Testis (tissue), 3 donors: ENCODE data around the gene KCNC2. TPM values are rescaled to one million over a fixed set of nuclear protein-coding genes. Genes with fewer than 3 reads are reported as not detected.

Source experiments
- DNase-seq: peaks from one replicate; pipeline ENCODE4 v3.0.0-alpha.2; 2019
- H3K27ac ChIP-seq, 2 donors: fragments of 200-600 bp; sonication (generic); one replicate each; pipeline ENCODE4 v1.5.1; 2019
- H3K27me3 ChIP-seq: fragments of 200-600 bp; sonication (generic); one replicate; pipeline ENCODE4 v1.5.1; 2019
- H3K36me3 ChIP-seq: fragments of 200-600 bp; sonication (generic); one replicate; pipeline ENCODE4 v1.5.1; 2017; ENCODE audit warnings: low read depth; ENCODE audit errors: missing control alignments
- H3K4me1 ChIP-seq: fragments of 200-600 bp; sonication (generic); one replicate; pipeline ENCODE4 v1.5.1; 2019
- H3K4me3 ChIP-seq, 2 donors: fragments of 200-600 bp; sonication (generic); one replicate each; pipeline ENCODE4 v1.5.1; 2017 to 2019
- H3K9me3 ChIP-seq: fragments of 200-600 bp; sonication (generic); one replicate; pipeline ENCODE4 v1.5.1; 2017
- POLR2A ChIP-seq: fragments of 450-650 bp; IDR thresholded peaks from one replicate; pipeline ENCODE4 v1.6.1; 2017; ENCODE audit warnings: antibody characterized with exemption, mild to moderate bottlenecking, moderate library complexity
- WGBS, 2 donors: methylation state at CpG; one replicate each; pipeline ENCODE4 v1.1.5; 2018; 5-methylcytosine and 5-hydroxymethylcytosine counted together
- intact Hi-C: fragments of 100-400 bp; cut with DNase I; formaldehyde crosslinking; loops from one replicate; pipeline ENCODE4 v1.15.1; 2023; ENCODE audit warnings: low total_unique reads
- polyA plus RNA-seq: library from polyadenylated mRNA; stranded (reverse); fragments of 350-450 nt; fragmentation: Illumina TruSeq; extraction: RNeasy Lipid Tissue Mini Kit (QIAGEN cat#74804); gene quantifications from one replicate; pipeline ENCODE4 v1.2.3, GENCODE V29; 2014; ENCODE audit warnings: low read depth, low replicate concordance; ENCODE audit not compliant: insufficient read depth
- total RNA-seq, 2 donors: library from RNA; depleted of rRNA; stranded (reverse); fragments of >200 nt; gene quantifications; one replicate each; pipeline ENCODE4 v1.2.3, GENCODE V29; 2016
- TF ChIP-seq, protein P1 (sequence below), 3 experiments: fragments of 450-650 bp in 2 of 3; fragments of 200-600 bp in 1 of 3; sonication (generic) in 1 of 3; IDR thresholded peaks; one replicate each; pipeline ENCODE4 v1.5.1; 2016 to 2019; ENCODE audit warnings: antibody characterized with exemption in 3 of 3, mild to moderate bottlenecking in 2 of 3, moderate library complexity in 1 of 3

KCNC2 gene
- total and polyA plus RNA-seq, 3 donors from 2014 or later = 0.39 TPM; not detected in 2

DNA sequence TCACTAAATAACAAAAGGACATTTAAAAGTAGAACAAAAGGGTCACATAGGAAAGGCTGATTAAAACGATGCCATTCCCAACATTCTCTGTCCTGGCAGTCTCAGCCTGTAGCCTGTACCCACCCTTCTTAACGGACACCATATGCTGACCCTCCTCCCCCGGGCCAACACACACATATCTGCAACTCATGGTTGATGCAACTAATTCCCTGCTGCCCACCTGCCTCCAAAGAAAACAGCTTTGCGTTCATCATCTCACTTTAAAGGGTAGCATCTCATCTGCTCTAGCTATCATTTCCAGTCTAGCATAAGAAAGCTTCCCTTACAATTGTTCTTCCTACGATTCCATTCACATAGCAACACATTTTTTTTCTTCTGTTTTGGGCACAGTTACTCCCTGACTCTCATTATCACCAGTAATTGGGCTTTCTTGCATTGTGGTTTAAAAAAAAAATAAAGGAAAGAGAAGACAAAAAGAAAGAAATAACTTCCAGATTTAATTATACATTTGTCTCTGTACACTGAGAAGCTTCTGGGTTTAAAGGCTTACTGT, 92.9 kb downstream of the KCNC2 start:
- intact Hi-C loops = no loop called here
- H3K27me3 ChIP-seq = no peaks in the 10 kb centered on the region
- no peak for TF ChIP-seq POLR2A
- TF ChIP-seq, protein P1, sequence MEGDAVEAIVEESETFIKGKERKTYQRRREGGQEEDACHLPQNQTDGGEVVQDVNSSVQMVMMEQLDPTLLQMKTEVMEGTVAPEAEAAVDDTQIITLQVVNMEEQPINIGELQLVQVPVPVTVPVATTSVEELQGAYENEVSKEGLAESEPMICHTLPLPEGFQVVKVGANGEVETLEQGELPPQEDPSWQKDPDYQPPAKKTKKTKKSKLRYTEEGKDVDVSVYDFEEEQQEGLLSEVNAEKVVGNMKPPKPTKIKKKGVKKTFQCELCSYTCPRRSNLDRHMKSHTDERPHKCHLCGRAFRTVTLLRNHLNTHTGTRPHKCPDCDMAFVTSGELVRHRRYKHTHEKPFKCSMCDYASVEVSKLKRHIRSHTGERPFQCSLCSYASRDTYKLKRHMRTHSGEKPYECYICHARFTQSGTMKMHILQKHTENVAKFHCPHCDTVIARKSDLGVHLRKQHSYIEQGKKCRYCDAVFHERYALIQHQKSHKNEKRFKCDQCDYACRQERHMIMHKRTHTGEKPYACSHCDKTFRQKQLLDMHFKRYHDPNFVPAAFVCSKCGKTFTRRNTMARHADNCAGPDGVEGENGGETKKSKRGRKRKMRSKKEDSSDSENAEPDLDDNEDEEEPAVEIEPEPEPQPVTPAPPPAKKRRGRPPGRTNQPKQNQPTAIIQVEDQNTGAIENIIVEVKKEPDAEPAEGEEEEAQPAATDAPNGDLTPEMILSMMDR (IDR thresholded peaks at IDR 0.05) = no peak
- DNase-seq = no peak
- no peak overlapping the region for H3K4me3 ChIP-seq
- no peaks in the 10 kb centered on the region for H3K36me3 ChIP-seq
- H3K9me3 ChIP-seq = no peaks in the 10 kb centered on the region
- no peak overlapping the region for H3K27ac ChIP-seq
- H3K4me1 ChIP-seq = peaks cover 5% of the 10 kb centered on the region
- 57 to 68% methylated on average over 5 of the region's 5 CpGs for WGBS, 2 donors

DNA sequence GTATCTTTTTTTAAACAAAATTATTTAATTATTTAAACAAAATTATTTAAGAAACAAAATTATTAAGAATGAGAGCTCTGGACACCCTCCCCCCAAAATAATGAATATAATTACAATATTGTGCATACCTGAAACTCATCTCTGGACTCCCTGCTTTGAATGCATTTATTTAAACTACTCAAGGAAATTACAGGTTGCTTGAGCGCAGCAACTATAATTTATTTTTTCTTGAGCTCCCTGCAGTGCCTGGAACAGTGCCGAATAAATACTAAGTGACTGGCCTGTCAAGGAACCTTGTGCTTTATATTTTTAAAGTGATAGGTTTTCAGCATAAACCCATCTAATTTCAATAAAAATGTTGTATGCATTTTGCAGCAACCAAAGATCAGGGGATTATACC, 93.9 kb downstream of the KCNC2 start:
- Histone ChIP-seq H3K9me3 (no peaks in the 10 kb centered on the region), H3K27me3 (no peaks in the 10 kb centered on the region), H3K4me1 (peaks cover 5% of the 10 kb centered on the region), H3K36me3 (no peaks in the 10 kb centered on the region), H3K4me3 (no peak overlapping the region), H3K27ac (no peak overlapping the region)
- DNase-seq = no peak
- TF ChIP-seq POLR2A = no peak
- TF ChIP-seq, protein P1 (IDR thresholded peaks at IDR 0.05) = no peak
- intact Hi-C loops = no loop called here
- WGBS, 2 donors = 88 to 92% methylated on average over 2 of the region's 2 CpGs

DNA sequence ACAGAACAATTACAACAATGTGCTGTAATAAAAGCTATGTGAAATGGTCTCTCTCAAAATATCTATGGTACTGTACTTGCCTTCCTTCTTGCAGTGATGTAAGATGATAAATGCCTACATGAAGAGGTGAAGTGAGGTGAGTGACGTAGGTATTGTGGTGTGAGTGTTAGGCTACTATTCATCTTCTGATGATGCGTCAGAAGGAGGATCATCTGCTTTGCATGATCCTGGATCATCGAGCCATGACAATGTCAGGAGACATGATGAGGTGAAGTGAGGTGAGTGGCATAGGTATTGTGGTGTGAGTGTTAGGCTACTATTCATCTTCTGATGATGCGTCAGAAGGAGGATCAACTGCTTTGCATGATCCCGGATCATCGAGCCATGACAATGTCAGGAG, 105.8 kb downstream of the KCNC2 start:
- Histone ChIP-seq H3K4me3 (no peak overlapping the region), H3K27me3 (no peaks in the 10 kb centered on the region), H3K9me3 (no peaks in the 10 kb centered on the region), H3K27ac (no peak overlapping the region), H3K36me3 (no peaks in the 10 kb centered on the region), H3K4me1 (no peaks in the 10 kb centered on the region)
- WGBS, 2 donors = 93 to 94% methylated on average over 6 of the region's 6 CpGs
- no peak for DNase-seq
- TF ChIP-seq, protein P1 (IDR thresholded peaks at IDR 0.05) = no peak
- no peak for TF ChIP-seq POLR2A
- intact Hi-C loops = no loop called here

DNA sequence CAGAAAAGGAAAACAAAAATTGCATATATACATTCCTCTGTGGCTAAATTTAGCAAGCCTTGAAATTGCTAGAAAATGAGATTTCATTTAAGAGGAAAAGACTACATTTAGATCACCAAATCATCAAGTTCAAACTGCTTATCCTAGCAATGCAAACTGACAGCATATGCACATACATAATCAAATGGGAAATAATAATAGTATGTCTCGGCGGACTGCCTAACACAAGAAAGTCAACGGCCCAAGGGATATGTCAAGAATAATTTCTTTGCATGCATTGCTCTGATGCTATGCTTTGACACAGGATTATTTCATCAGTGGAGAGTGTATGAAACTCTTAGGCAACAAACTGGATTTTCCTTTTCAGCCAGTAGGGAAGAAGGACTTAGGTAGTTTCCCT, 107.9 kb downstream of the KCNC2 start:
- Histone ChIP-seq H3K4me1 (no peaks in the 10 kb centered on the region), H3K36me3 (no peaks in the 10 kb centered on the region), H3K27ac (no peak overlapping the region), H3K27me3 (no peaks in the 10 kb centered on the region), H3K9me3 (no peaks in the 10 kb centered on the region), H3K4me3 (no peak overlapping the region)
- DNase-seq = no peak
- TF ChIP-seq POLR2A = no peak
- TF ChIP-seq, protein P1 (IDR thresholded peaks at IDR 0.05) = no peak
- WGBS, 2 donors = 95 to 96% methylated on average over 3 of the region's 3 CpGs
- intact Hi-C loops = no loop called here

DNA sequence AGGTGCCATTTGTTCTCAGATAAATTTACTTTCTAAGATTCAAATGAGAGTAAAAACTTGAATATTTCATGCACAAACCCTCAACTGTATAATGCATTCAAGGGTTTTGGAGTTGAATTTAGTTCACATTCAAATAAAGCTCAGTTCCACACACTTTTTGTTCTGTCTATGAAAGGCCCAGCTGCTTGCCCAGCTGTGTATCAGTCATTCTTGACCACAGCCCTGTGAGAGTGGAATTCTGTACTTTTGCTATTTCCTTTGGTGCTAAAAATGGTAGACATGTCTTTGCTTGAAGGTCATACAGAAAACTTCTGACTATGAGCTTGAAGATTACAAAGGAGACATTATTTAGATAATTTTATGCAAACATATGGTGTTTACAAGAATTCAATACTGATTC, 110.4 kb downstream of the KCNC2 start:
- Histone ChIP-seq H3K9me3 (no peaks in the 10 kb centered on the region), H3K4me1 (no peaks in the 10 kb centered on the region), H3K36me3 (no peaks in the 10 kb centered on the region), H3K4me3 (no peak overlapping the region), H3K27me3 (no peaks in the 10 kb centered on the region), H3K27ac (no peak overlapping the region)
- intact Hi-C loops = no loop called here
- no peak for TF ChIP-seq POLR2A
- TF ChIP-seq, protein P1 (IDR thresholded peaks at IDR 0.05) = no peak
- no peak for DNase-seq
